ENCODE data around the gene BFSP1.

BFSP1 gene

DNA sequence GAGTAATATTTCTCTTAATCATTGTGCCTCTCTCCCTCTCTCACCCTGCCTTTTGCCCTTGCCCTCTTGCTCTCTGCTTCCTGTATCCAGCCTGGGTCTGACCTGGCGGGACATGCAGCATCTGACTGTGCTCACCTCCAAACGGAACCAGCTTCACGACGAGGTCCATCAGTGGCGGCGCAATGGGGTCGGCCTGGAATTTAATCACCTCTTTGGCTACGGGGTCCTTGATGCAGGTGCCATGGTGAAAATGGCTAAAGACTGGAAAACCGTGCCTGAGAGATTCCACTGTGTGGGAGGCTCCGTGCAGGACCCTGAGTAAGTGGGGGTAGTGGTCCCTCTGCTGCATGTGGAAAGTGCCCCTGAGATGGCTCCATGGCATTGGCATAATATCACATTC, 65.9 kb downstream of the BFSP1 start:
- DNase-seq (ENCODE audit: low spot score): no peak

DNA sequence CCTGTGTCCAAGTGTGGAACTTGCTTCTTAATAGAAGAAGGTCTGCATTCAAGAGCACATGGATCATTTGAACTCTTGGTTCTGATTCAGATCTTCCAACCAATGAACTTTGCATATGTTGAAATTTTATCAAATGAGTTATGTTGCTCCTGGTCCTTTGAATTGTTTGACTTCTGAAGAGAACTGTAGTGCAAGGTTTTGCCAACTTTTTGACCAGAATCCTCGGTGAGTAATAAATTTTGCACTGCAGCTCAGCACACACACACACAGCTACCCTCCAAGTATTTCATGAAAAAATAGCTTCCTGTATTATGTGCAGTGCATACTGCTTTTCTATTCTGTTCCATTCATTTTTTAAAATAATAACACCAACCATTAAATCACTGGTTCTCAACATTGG, 67.5 kb downstream of the BFSP1 start:
- DNase-seq (ENCODE audit: low spot score): no peak

DNA sequence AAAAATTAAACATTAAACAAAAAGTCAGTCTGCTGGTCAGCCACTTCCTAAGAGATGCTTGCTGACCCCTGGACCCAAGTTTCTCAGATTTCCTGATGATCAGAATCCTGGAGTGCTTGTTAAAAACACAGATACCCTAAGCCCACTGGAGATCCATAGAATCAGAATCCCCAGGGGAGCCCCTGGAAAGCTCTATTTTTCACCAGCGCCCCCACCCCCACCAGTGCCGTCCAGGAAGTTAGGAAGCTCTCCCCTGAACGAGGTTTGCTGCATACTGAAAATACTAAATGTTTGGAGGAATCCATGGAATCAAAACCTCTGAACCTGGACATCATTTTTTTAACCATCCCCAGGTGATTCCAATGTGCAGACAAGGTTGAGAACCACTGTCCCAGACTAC, 69.2 kb downstream of the BFSP1 start:
- DNase-seq (ENCODE audit: low spot score): no peak

DNA sequence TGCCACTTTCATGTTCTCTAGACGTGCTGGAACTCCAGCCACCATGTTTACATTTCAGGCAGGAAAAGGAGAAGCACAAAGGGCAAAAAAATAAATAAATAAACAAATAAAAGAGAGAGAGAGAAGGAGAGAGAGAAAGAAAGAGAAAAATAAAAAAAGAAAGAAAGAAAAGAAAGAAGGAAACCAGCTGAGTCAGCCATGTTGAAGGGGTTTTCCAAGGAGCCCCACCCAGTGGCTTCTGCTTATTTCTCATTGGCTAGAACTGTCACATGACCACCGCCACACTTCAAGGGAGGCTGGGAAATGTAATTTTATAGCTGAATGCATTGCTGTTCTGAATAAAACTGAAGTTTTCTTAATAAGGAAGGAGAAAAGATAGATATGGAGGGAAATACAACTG, 71.1 kb downstream of the BFSP1 start:
- DNase-seq (ENCODE audit: low spot score): no peak

DNA sequence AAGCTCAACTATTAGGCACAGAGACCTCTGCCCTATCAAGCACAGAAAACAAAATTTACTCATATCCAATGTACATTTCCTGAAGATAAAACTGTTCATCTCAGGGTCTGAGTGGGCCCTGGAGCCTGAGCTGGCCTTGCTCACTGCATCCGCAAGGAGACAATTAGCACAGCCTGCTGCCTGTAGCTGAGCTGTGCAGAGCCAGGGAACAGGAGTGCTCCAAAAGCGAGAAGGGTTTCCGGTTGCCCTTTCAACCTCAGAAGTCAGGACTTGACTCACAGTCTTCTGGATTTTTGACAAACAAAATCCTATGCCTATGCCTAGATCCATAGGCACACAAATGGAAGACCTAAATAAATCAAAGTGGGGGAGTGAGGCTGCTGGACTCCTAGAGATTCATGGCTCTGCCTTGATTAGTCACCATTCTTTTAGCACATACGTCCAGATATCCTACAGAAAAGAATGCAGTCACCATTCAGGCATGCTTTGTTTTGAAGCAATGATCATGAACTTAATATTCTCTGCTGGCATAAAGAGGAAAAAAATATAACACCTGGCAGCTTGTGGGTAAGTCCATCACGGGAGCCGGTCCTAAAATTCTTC, 73.5 kb downstream of the BFSP1 start:
- no peak for DNase-seq (ENCODE audit: low spot score)

DNA sequence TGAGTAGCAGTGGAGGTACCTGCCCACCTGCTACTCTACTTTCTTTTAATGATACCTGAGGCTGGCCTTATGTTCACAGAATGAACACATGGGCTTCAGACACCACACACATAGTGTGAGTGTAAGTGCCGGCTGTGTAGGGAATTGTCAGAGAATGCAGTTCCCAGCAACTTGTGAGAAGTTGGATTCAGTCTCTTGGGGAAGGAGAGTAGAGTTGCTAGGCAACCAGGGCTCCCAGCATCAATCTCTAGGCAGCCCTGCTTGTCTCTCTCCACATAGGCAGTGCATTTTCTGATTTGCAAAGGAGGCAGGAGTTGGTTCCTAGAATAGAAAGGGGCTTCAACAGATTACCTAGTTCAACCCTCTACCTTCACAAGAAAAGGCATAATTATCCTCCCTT, 74.1 kb downstream of the BFSP1 start:
- DNase-seq (ENCODE audit: low spot score): no peak

DNA sequence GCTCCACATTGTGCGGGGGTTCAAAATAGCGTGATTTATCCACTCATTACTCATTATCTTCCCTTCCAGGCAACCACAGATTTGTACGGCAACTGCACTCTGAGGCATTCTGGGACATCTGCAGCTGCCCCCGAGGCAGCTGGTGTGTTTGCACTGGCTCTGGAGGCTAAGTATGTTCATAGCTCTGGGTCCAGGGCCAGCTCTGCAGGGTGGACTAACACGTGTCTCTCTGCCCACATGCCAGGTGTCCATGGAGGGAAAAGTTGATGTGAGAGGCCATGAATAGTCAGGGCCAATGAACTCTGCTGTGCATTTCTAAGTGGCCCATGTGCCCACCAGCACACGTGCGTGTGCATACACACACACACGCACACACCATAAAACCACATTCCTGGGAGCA, 74.9 kb downstream of the BFSP1 start:
- no peak for DNase-seq (ENCODE audit: low spot score)

DNA sequence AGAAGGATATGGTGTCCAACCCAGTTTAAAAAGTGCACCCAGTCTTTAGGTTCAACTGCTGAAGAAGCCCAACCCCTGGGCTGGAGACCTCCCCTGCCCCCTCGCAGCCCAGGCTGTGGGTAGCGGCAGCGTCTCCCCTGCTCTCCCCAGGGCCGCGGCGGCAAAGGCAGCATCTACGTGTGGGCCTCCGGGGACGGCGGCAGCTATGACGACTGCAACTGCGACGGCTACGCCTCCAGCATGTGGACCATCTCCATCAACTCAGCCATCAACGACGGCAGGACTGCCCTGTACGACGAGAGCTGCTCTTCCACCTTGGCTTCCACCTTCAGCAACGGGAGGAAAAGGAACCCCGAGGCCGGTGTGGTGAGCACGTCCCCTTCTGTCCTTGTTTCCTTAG, 77.6 kb downstream of the BFSP1 start:
- no peak for DNase-seq (ENCODE audit: low spot score)

DNA sequence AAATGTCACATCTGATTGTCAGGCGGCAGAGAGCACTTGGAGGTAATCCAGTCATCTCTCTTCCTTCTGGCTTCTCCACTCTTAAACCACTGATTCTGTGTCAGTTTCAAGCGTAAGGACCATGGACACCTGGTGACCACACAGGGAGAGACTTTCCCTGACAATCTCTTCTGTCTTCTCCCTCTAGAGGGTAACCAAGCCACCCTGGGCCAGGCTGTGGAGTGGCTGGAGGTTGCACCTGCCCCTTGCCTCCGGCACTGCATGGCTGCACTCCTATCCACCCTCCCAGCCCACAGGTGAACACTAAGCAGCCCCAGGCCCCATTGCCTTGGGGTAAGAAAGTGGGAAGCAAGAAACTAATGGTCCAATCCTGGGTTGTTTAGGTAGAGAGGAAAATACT, 78.7 kb downstream of the BFSP1 start:
- no peak for DNase-seq (ENCODE audit: low spot score)

DNA sequence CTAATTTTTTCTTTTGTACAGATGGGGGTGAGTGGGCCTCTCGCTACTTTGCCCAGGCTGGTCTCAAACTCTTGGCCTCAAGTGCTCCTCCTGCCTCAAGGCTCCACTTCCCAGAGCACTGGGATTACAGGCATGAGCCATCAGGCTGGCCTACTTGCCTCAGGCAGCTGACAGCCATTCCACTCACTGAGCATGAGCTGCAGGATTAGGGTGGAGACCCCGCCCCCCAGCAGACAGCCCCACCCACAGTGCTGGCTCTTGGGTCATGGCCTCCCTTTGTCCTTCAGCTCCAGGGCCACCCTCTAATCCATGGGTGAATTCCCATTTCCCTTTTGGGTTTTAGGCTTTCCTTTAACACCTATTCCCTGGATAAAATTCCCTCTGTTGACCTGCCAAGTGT, 82.1 kb downstream of the BFSP1 start:
- no peak for DNase-seq (ENCODE audit: low spot score)

DNA sequence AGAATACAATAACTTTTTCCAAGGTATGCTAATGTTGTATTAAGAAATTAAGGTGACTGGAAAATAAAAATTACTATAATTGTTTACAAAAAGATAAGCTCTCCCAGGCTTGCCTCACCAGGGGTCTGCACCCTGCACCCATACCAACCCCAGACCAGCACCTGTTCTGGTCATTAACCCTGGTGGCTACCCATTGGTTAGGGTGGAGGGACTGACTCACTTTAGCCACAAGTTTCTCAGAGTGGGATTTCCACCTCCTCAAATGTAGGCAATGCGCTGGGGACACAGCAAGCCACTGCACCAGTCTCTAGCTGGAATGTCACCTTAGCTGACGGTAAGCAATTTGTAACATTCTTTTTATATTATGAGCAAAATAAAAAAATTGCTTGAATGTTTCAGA, 83.1 kb downstream of the BFSP1 start:
- DNase-seq (ENCODE audit: low spot score): no peak

DNA sequence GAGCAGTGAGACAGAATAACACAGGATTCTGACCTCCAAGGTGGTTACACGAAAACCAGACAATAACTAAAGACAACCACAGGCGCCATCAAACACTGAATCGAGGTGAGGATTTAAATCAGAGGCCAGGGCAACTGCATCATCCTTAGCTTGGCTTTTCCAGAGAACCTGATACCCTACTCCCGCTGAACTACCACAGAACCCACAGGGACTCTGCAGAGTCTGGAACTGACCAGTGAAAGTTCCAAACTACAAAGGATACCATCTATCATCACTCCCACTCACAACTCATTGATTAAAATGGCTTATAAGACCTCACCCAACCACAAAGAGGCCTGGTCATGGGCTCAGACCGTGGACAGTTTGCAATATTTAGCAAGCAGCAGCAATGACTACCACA, 85.0 kb downstream of the BFSP1 start:
- DNase-seq (ENCODE audit: low spot score): no peak

DNA sequence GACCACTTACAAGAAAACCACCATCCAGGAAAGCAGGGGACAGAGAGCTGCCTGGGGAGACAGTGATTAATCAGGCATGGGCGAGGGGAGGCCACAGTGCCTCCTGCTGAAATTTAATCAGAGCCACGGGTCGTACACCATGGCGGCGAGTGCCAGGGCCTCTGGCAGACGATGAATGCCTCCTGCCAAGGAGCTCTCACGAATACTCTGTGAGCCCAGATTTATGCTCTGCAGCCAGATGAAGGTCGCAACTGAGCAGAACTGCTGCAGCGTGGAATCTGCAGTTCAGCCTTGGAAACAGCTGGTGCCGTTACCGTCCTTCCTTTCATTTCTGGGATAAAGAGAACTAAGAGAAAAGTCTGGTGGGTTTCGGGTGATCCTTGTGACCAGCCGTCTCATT, 85.6 kb downstream of the BFSP1 start:
- no peak for DNase-seq (ENCODE audit: low spot score)

DNA sequence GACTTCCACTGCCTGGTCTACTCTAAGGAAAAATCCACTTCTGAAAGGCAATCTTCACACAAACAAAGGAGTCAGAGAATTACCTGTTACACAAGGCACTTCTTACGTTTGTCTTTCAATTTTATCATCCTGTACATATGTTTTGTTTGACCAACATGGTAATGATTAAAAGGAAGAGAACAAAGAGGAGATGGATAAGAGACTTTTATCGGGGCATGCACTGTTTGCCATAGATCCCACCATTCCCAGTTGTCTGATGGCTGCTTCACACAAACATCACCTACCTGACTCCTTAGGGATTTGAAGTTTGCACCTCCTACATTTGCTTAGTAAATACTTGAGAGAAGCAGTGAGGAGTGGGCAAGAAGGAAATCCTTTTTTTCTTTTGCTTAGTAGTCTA, 87.1 kb downstream of the BFSP1 start:
- DNase-seq (ENCODE audit: low spot score): no peak

Data from D341Med (cell line).